GM18498 (cell line): ENCODE measurements around the gene NEK7.
A peak's percentile ranks its signal among the peaks of the same experiment; 100 is the strongest.
"Not testable (repeated sequence)": the region's sequence is repeated elsewhere in the genome, so short reads cannot be mapped to it uniquely, and the experiment has no call there.

Experiments
- ATAC-seq: cut with Tn5 transposase; IDR thresholded peaks from one replicate; pipeline ENCODE4 v1.9.1; 2021; ENCODE audit warnings: mild to moderate bottlenecking, moderate library complexity; ENCODE audit not compliant: unreplicated experiment

NEK7 gene

GRCh38 chr1:198168227-198168626 lies 11.4 kb downstream of the NEK7 start:
- no peak for ATAC-seq

DNA sequence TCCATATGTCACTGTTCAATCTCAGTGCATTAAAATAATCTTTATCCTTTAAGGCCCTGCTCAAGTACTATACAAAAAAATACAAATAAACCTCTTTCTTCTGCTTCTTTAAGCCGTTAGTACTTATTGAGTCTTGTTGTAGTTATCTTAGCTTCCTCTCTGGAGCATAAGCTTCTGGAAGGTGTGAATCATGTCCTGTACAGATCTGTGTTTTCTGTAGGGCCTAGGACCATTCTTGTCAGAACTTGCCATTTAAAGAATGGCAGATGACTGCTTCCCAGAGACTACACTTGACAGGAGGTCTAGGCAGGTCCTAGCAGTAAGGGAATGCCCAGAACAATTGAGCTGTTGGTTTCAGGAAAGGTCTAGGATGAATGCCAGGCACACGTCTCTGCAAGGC lies 12.9 kb downstream of the NEK7 start:
- ATAC-seq = no peak

DNA sequence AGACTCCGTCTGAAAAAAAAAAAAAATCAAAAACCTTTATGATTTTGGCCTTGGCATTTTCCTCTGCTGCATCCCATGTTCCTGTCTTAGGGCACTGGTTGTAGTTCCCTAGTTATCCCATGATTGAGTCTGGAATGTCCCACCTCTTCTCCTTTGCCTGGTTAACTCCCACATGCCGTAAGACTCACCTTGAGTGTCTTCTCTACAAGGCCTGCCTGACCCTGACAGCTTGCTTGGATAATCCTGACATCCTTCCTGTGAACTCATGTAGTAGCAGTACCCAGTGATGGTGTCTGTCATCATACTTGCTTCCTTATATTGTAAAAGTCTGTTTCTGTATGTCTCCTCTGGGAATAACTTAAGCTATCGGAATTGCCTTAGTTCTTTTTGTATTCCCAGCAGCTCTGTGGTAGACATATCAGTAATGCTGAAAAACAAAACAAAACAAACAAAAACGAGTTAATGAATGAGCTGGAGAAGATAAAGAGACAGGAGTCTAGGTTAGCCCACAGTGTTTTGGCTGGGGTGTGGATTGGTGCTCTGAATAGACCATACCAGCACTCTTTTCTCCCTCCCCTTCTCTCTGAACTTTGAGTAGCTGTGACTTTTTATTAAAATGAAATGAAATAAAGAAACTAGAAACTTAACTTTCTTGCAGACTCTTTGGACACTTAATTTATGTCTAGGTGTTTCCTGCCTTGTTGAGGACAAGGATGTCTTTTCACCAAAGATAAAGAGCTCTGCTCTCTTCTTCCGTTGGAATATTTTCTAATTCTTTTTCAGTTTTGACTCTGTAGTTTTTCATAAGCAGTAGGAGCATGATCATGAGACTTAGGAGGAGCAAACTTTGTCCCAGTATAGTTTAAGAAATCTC lies 15.1 kb downstream of the NEK7 start:
- ATAC-seq = no peak

DNA sequence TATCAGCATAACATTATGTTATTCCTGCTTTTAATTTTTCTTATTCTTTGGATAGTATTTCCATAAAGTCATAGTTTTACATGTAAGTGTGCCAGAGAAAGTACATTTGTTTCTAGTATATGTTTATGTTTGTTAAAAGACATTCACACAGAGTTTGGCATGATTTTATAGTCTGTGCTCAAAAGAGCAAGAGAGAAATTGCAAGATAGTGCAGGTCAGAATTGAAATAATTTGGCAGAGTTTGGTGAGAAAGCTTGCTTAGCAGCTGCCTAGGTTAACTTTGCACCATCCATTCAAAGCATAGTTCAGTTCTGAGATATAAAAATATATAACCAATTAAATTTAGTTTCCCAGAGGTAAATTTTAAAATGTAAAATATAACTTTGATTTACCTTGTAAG lies 17.0 kb downstream of the NEK7 start:
- no peak for ATAC-seq

DNA sequence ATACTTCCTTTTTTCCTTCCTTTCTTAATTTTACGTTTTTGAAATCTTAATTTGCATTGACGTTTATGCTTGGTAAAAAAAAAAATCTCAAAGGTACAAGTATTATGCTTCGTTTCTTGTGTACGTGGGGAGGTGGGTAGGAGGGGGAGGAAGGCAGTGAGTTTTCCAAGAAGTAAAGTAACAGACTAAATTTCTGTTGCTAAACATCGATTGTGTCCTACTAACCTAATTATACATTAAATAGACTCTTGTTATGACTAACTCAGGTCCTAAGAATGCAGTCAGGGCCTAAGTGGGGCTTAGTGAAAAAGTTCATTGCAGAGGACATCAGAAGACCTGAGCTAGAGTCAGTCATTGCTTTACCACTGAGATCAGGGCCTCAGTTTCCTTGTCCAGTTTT lies 17.5 kb downstream of the NEK7 start:
- ATAC-seq = peak; percentile 37

DNA sequence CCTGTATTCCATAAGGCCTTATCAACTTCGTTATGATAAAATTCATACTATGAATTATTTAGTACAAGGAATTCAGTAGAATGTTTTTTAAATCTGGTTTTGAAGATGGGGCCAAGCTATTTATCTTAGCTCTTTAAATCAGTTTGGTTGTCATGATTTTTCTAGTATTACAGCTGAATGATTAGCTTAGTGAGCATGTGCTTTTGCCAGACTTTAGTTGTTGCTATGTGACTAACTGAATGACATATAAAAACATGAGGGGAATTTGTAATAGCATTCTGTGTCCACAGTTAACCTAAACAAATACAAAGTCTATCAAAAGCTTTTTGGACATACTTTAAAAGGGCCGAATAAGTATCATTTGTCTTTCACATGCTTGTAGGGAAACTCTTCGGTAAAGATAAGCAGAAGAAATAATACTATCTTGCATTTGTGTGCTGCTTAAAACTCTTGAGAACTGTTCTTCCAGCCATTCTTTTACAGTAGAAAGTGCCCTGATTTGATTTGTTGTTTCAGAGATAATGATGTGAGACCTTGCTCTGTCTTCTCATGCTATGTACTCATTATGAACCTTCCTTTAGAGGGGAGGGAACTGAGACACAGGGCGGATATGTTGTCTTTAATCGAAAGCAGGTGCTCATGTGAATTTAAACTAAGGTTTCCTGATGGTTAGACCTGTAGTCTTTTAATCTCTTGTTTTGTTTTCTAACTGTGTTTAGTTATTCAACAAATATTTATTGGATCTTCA lies 18.8 kb downstream of the NEK7 start:
- peak; percentile 82 for ATAC-seq

DNA sequence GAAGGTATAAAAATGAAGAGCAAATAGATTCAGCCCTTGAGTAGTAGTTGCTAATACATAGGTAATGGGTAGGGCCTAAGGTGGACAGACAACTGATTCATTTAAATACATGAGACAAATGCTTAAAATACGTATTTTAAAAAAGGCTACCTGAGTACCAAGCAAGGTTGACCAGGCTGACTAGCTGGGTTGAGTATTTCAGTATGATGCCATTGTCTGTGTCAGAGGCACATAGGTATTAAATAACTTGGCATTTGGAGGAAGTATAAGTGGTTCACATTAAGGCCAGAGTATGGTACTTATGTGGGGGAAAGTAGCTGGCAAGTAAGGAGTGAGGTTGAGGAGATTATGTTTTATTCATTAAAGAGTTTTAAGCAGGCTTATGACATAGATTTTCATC lies 19.4 kb downstream of the NEK7 start:
- peak; percentile 15 for ATAC-seq

- no peak for ATAC-seq
Measured at GRCh38 chr1:198177546-198177945, 20.7 kb downstream of the NEK7 start.

DNA sequence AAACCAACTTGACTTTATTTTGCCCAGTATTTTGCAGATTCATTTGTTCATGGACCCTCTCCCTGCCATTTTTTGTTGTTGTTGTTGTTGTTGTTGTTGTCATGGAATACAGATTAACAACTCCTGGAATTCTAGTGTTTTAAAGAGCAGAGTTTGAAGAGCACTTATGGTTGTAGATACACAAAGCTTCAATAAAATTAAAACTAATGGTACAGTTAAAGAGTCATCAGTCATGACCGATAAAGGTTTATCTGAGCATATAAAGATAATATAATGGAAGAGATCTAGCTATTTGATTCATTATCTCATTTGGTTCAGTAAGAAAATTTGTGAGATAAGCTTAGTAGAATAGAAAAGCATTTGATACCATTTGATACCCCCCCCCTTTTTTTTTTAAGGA lies 21.8 kb downstream of the NEK7 start:
- no peak for ATAC-seq

- peak; percentile 41 for ATAC-seq
Measured at GRCh38 chr1:198179556-198179981, 22.8 kb downstream of the NEK7 start.

- ATAC-seq = no peak
Measured at GRCh38 chr1:198183605-198184004, 26.8 kb downstream of the NEK7 start.

DNA sequence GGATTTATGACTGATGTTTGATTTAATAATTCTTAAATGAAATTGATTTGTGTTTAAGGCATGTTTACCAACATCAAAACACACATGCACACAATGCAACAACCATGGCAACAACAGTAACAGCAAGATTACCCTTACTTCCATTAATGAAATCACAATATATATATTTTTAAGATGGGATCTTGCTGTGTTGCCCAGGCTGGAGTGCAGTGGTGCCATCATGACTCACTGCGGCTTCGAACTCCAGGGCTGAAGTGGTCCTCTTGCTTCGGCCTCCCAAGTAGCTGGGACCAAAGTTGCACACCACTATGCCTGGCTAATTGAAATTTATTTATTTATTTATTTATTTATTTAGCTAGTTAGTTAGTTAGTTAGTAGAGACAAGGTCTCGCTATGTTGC lies 27.7 kb downstream of the NEK7 start:
- ATAC-seq = no peak

GRCh38 chr1:198185146-198185545 lies 28.3 kb downstream of the NEK7 start:
- ATAC-seq = no peak

- peak; percentile 68 for ATAC-seq
Measured at GRCh38 chr1:198185759-198186158, 29.0 kb downstream of the NEK7 start.

- ATAC-seq = no peak
Measured at GRCh38 chr1:198186916-198187580, 30.2 kb downstream of the NEK7 start.

- ATAC-seq = no peak
Measured at GRCh38 chr1:198187973-198188588, 31.3 kb downstream of the NEK7 start.

DNA sequence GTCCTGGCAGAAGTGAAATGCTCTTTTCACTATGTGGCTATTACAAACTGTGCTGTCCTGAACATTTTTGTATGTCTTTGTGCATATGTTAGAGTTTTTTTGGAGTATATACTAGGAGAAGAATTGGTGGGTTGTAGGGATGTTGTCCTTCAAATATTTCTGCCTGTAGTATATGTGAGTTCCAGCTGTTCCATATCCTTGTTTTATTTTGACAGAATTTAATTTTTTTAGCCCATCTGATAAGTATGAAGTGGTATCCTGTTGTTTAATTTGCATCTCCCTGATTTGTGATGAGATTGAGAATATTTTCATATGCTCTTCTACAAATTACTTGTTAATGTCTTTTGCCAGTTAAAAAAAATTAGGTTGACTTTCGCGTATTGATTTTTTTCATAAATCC lies 34.3 kb downstream of the NEK7 start:
- ATAC-seq = no peak

DNA sequence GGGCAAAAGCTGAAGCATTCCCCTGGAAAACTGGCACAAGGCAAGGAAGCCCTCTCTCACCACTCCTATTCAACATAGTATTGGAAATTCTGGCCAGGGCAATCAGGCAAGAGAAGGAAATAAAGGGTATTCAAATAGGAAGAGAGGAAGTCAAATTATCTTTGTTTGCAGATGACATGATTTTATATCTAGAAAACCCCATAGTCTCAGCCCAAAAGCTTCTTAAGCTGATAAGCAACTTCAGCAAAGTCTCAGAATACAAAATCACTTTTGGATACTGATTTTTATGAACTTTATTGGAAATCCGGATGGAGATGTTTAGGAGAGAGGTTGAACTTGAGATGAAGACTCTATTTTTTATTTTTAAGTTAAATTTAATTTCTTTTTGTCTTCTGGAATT lies 37.1 kb downstream of the NEK7 start:
- ATAC-seq = not testable (repeated sequence)

DNA sequence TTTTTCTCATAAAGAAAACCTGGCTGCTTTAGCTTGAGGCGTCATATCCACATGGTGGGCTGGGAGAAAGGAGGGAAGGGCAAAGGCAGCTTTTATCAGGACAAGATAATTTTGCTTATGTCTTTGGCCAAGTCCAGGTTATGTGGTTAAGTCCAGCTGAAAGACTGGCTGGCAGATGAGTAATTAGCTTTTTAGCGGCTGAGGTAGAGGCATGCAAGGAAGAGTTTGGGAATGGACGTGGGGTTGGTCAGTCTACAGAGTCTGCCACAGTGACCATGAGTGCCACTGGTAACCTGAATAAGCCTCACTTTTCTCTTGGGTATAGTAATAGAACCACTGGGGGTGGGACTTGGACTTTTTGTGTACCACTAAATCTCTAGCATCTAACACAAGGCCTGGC lies 39.8 kb downstream of the NEK7 start:
- no peak for ATAC-seq

DNA sequence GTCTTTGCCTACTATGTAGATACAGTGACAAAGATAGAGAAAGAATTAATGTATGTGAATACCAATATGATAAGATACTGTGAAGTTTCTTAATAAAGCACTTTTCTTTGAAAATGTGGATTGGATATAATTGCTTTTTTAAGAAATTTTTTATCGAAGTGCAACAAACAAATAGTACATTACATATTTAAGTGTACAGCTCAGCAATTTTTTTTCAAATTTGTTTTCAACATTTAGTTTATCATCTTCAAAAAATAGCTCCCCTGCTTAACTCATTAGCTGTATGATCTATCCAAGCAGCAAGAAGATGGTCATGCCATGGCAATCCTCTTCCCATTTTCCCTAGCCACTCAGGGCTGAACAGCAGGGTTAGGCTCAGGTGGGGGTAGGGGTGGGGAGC lies 40.5 kb downstream of the NEK7 start:
- no peak for ATAC-seq

- peak; percentile 55 for ATAC-seq
Measured at GRCh38 chr1:198199105-198199504, 42.3 kb downstream of the NEK7 start.
